Karpas-422 (cell line): Measurements from ENCODE around the gene KAT8. TPM values are rescaled to one million over a fixed set of nuclear protein-coding genes. Genes with fewer than 3 reads are reported as not detected.

ENCODE experiments used
- DNase-seq: peaks from one replicate; pipeline ENCODE4 v3.0.0-alpha.2; 2015
- H2AFZ ChIP-seq: fragments of 200-600 bp; sonication (generic); 2 replicates; pipeline ENCODE4 v1.6.1; 2014; ENCODE audit warnings: antibody characterized with exemption, low read length, mixed read lengths
- H3K27ac ChIP-seq: fragments of 200-600 bp; sonication (generic); 2 replicates; pipeline ENCODE4 v1.5.1; 2014; ENCODE audit warnings: mild to moderate bottlenecking, low read length, moderate library complexity
- H3K27me3 ChIP-seq: fragments of 200-600 bp; sonication (generic); 2 replicates; pipeline ENCODE4 v1.6.1; 2014; ENCODE audit warnings: low read length, mixed read lengths
- H3K36me3 ChIP-seq: fragments of 200-600 bp; sonication (generic); 2 replicates; pipeline ENCODE4 v1.6.1; 2014; ENCODE audit warnings: low read length, mixed read lengths; ENCODE audit not compliant: insufficient read depth
- H3K4me1 ChIP-seq: fragments of 200-600 bp; sonication (generic); 2 replicates; pipeline ENCODE4 v1.6.1; 2014; ENCODE audit warnings: mild to moderate bottlenecking, low read length, mixed read lengths
- H3K4me2 ChIP-seq: fragments of 200-600 bp; sonication (generic); 2 replicates; pipeline ENCODE4 v1.6.1; 2014; ENCODE audit warnings: low read length, low read depth, mild to moderate bottlenecking; ENCODE audit not compliant: poor library complexity, severe bottlenecking
- H3K4me3 ChIP-seq: fragments of 200-600 bp; sonication (generic); 2 replicates; pipeline ENCODE4 v1.5.1; 2014; ENCODE audit warnings: mild to moderate bottlenecking, antibody characterized with exemption, low read length, mixed read lengths
- H3K79me2 ChIP-seq: fragments of 200-600 bp; sonication (generic); 2 replicates; pipeline ENCODE4 v1.6.1; 2014; ENCODE audit warnings: mild to moderate bottlenecking, low read length, mixed read lengths
- H3K9ac ChIP-seq: fragments of 200-600 bp; sonication (generic); 2 replicates; pipeline ENCODE4 v1.6.0; 2014; ENCODE audit warnings: low read length
- H3K9me2 ChIP-seq: fragments of 200-600 bp; sonication (generic), shearing (Covaris generic); replicated peaks from 2 replicates; pipeline ENCODE4 v1.6.0; 2014; ENCODE audit warnings: mild to moderate bottlenecking, low read length, moderate library complexity; ENCODE audit not compliant: insufficient read depth
- H3K9me3 ChIP-seq: fragments of 300-700, 200-600 bp; sonication (generic); 2 replicates; pipeline ENCODE4 v1.6.1; 2014; ENCODE audit warnings: low read length, mixed read lengths
- H4K20me1 ChIP-seq: fragments of 200-600 bp; sonication (generic); 2 replicates; pipeline ENCODE4 v1.6.1; 2014; ENCODE audit warnings: mild to moderate bottlenecking, antibody characterized with exemption, low read length, low read depth; ENCODE audit not compliant: insufficient read depth
- total RNA-seq: library from RNA; depleted of rRNA; stranded (reverse); fragments of >200 nt; shearing (Covaris generic); gene quantifications from 2 replicates; pipeline ENCODE4 v1.2.3, GENCODE V29; 2014; ENCODE audit warnings: low replicate concordance

KAT8 gene
- total RNA-seq, 1 experiment from 2014 or later, result 37.2 TPM

- Histone ChIP-seq H3K36me3 (no peaks in the 10 kb centered on the region), H3K79me2 (no peaks in the 10 kb centered on the region), H4K20me1 (no peaks in the 10 kb centered on the region), H2AFZ (no peak overlapping the region), H3K27ac (no peak overlapping the region), H3K27me3 (no peaks in the 10 kb centered on the region), H3K9ac (no peak overlapping the region), H3K4me3 (no peak overlapping the region), H3K4me1 (no peaks in the 10 kb centered on the region), H3K9me2 (no peaks in the 10 kb centered on the region), H3K4me2 (no peak overlapping the region), H3K9me3 (no peaks in the 10 kb centered on the region)
- no peak for DNase-seq
These were observed 12.3 kb downstream of the KAT8 start for GRCh38 chr16:31129568-31130335.

DNA sequence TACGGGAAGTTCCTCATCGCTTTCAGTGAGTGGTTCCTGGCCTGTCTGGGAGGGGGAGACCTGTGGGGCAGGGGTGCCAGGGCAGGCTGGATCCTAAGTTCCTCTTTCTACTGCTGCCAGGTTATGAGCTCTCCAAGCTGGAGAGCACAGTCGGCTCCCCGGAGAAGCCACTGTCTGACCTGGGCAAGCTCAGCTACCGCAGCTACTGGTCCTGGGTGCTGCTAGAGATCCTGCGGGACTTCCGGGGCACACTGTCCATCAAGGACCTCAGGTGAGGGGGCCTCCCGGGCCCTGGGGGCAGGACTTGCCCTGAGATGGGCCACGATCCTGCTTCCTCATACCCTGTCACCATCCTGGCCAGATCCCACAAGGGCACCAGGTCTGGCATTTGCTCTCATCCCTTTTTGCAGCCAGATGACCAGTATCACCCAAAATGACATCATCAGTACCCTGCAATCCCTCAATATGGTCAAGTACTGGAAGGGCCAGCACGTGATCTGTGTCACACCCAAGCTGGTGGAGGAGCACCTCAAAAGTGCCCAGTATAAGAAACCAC lies 12.9 kb downstream of the KAT8 start:
- no peaks in the 10 kb centered on the region for H3K36me3 ChIP-seq
- H3K79me2 ChIP-seq, result no peaks in the 10 kb centered on the region
- no peaks in the 10 kb centered on the region for H3K9me3 ChIP-seq

DNA sequence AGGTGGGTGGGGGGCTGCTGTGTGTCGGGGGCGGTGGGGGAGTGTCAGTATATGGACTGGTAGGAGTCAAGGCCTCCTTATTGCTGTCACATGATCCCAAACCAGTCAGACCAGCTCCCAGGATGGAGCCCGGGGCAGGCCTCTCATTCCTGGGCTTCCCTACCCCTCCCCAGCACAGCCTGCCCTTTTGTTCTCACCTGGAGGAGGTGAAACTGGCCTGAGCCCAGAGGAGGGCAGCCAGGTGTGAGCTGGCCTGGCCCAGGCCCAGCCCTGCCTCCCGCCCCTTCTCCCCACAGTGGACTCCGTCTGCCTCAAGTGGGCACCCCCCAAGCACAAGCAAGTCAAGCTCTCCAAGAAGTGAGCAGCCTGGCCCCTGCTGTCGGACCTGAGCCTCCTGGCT lies 13.4 kb downstream of the KAT8 start:
- Histone ChIP-seq H3K27ac (no peak overlapping the region), H3K4me2 (no peak overlapping the region), H3K36me3 (no peaks in the 10 kb centered on the region), H3K27me3 (no peaks in the 10 kb centered on the region), H3K9ac (no peak overlapping the region), H4K20me1 (no peaks in the 10 kb centered on the region), H3K4me1 (no peaks in the 10 kb centered on the region), H3K4me3 (no peak overlapping the region), H3K79me2 (no peaks in the 10 kb centered on the region), H3K9me3 (no peaks in the 10 kb centered on the region), H2AFZ (no peak overlapping the region), H3K9me2 (no peaks in the 10 kb centered on the region)
- no peak for DNase-seq

More for the DNA sequence above, 12.9 kb downstream of the KAT8 start:
- Histone ChIP-seq H3K4me2 (no peak overlapping the region), H3K9me2 (no peaks in the 10 kb centered on the region), H3K27me3 (no peaks in the 10 kb centered on the region), H3K4me3 (no peak overlapping the region), H4K20me1 (no peaks in the 10 kb centered on the region), H3K27ac (no peak overlapping the region), H2AFZ (no peak overlapping the region), H3K9ac (no peak overlapping the region), H3K4me1 (no peaks in the 10 kb centered on the region)
- no peak for DNase-seq

DNA sequence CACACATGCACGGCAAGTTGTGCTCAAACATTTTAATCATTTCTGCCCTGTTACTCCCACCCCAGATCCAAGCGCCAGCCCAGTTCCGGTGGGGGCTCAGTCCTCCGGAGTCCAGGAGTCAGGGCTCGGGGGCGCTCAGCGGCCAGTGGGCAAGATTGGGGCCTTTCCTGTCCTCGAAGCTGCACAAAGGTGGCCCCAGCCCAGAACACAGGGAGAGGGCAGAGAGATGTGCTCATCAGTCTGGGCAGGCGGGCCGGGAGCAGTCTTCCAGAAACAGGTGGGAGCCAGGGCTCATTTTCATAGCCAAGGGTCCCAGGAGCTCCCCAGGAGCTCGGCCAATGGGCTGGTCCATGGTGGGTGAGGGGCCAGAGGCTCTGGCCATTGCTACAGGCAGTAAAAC lies 14.0 kb downstream of the KAT8 start:
- no peak overlapping the region for H3K4me2 ChIP-seq
- no peak overlapping the region for H2AFZ ChIP-seq
- H3K36me3 ChIP-seq, result no peaks in the 10 kb centered on the region
- no peaks in the 10 kb centered on the region for H3K9me2 ChIP-seq
- no peaks in the 10 kb centered on the region for H3K79me2 ChIP-seq
- no peaks in the 10 kb centered on the region for H3K9me3 ChIP-seq
- DNase-seq, result no peak
- no peaks in the 10 kb centered on the region for H4K20me1 ChIP-seq
- no peak overlapping the region for H3K9ac ChIP-seq
- no peak overlapping the region for H3K4me3 ChIP-seq
- no peak overlapping the region for H3K27ac ChIP-seq
- no peaks in the 10 kb centered on the region for H3K27me3 ChIP-seq
- no peaks in the 10 kb centered on the region for H3K4me1 ChIP-seq

DNA sequence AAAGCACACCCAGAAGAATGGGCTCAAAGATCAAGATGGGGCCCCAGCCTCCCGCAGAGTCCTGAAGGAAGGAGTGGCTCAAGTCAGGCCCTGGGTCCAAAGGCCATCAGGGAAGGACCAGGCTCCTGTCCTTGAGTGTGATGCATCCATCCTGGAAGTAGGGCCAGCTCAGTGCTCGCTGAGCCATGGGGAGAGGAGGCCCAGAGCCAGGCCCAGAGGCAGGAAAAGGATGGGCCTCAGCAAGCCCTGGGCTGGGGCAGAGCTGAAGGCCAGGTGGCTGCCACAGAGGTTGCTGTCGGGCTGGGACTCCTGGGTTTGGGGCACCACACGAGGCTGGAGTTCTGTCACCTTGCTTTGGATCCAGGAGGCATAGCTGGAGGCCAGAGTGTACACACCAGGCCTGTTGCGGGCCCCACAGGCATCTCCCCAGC lies 14.4 kb downstream of the KAT8 start:
- Histone ChIP-seq H3K9me2 (no peaks in the 10 kb centered on the region), H2AFZ (no peak overlapping the region), H3K27me3 (no peaks in the 10 kb centered on the region), H3K27ac (no peak overlapping the region), H3K36me3 (no peaks in the 10 kb centered on the region), H4K20me1 (no peaks in the 10 kb centered on the region), H3K9ac (no peak overlapping the region), H3K9me3 (no peaks in the 10 kb centered on the region), H3K4me2 (no peak overlapping the region), H3K4me1 (no peaks in the 10 kb centered on the region), H3K4me3 (no peak overlapping the region), H3K79me2 (no peaks in the 10 kb centered on the region)
- no peak for DNase-seq

GRCh38 chr16:31132303-31132979 lies 15.0 kb downstream of the KAT8 start:
- H3K79me2 ChIP-seq, result no peaks in the 10 kb centered on the region
- H3K27me3 ChIP-seq, result no peaks in the 10 kb centered on the region
- no peaks in the 10 kb centered on the region for H3K4me1 ChIP-seq
- no peak for DNase-seq
- no peak overlapping the region for H2AFZ ChIP-seq
- H3K27ac ChIP-seq, result no peak overlapping the region
- no peaks in the 10 kb centered on the region for H3K9me3 ChIP-seq
- no peak overlapping the region for H3K9ac ChIP-seq
- no peaks in the 10 kb centered on the region for H3K9me2 ChIP-seq
- no peaks in the 10 kb centered on the region for H3K36me3 ChIP-seq
- no peaks in the 10 kb centered on the region for H4K20me1 ChIP-seq
- H3K4me2 ChIP-seq, result no peak overlapping the region
- H3K4me3 ChIP-seq, result no peak overlapping the region

- Histone ChIP-seq H4K20me1 (no peaks in the 10 kb centered on the region), H3K9me2 (no peaks in the 10 kb centered on the region), H3K36me3 (no peaks in the 10 kb centered on the region), H3K4me3 (no peak overlapping the region), H3K9me3 (no peaks in the 10 kb centered on the region), H3K27ac (no peak overlapping the region), H3K4me1 (no peaks in the 10 kb centered on the region), H3K27me3 (no peaks in the 10 kb centered on the region), H3K79me2 (no peaks in the 10 kb centered on the region), H2AFZ (no peak overlapping the region), H3K9ac (no peak overlapping the region), H3K4me2 (no peak overlapping the region)
- no peak for DNase-seq
These were observed 15.6 kb downstream of the KAT8 start for GRCh38 chr16:31133046-31133501.

GRCh38 chr16:31134091-31134571 lies 16.7 kb downstream of the KAT8 start:
- Histone ChIP-seq H3K9ac (no peak overlapping the region), H3K79me2 (no peaks in the 10 kb centered on the region), H3K27ac (no peak overlapping the region), H3K9me3 (no peaks in the 10 kb centered on the region), H3K9me2 (no peaks in the 10 kb centered on the region), H3K4me3 (no peak overlapping the region), H3K27me3 (no peaks in the 10 kb centered on the region), H3K36me3 (no peaks in the 10 kb centered on the region), H2AFZ (no peak overlapping the region), H3K4me1 (no peaks in the 10 kb centered on the region), H4K20me1 (no peaks in the 10 kb centered on the region), H3K4me2 (no peak overlapping the region)
- no peak for DNase-seq
